ENCODE measurements around the gene GAREM2. TPM values are rescaled to one million over a fixed set of nuclear protein-coding genes. Genes with fewer than 3 reads are reported as not detected.

The GAREM2 gene
- total RNA-seq, 1 donor from 2014 or later: under 0.01 TPM

Other genes starting within 250 kb of the GAREM2 start
- 1.6 and 2.4 TPM in 2 replicates for gene KIF3C, start 190.6 kb upstream of the GAREM2 start, total RNA-seq
- 308 and 654 TPM in 2 replicates for gene RAB10, start 139.0 kb upstream of the GAREM2 start, total RNA-seq
- 140 and 155 TPM in 2 replicates for gene HADHA, start 71.5 kb downstream of the GAREM2 start, total RNA-seq
- 105 and 135 TPM in 2 replicates for gene HADHB, start 71.9 kb downstream of the GAREM2 start, total RNA-seq
- gene SELENOI, start 173.1 kb downstream of the GAREM2 start, total RNA-seq: 28.0 and 32.6 TPM in 2 replicates
- gene ADGRF3, start 173.7 kb downstream of the GAREM2 start, total RNA-seq: not detected in 2 replicates
- gene DRC1, start 228.8 kb downstream of the GAREM2 start, total RNA-seq: 0.38 TPM in 1 of 2 replicates, not detected in the other

All from bronchial epithelial cell (primary cell).